HEK293 (cell line): ENCODE measurements around the gene TSSK3.

Source experiments
- REST ChIP-seq: fragments of 450-650 bp; formaldehyde crosslinking; IDR thresholded peaks from 2 replicates; pipeline ENCODE4 v1.5.1; 2016; ENCODE audit warnings: missing biosample characterization, missing genetic modification characterization
- ZFP3 ChIP-seq: fragments of 450-650 bp; formaldehyde crosslinking; IDR thresholded peaks from 2 replicates; pipeline ENCODE4 v1.5.1; 2016; ENCODE audit warnings: low read depth, missing biosample characterization, missing genetic modification characterization

GRCh38 chr1:32334864-32335534 is 27.3 kb upstream of the TSSK3 start:
- TF ChIP-seq ZFP3 (tag by site-specific recombination) (no peak), REST (no peak)
